Neural progenitor cell (in vitro differentiated cells): ENCODE data around the gene CUEDC2. TPM values are rescaled to one million over a fixed set of nuclear protein-coding genes. Genes with fewer than 3 reads are reported as not detected.
A peak's percentile ranks its signal among the peaks of the same experiment; 100 is the strongest.

Experiments
- DNase-seq: peaks from one replicate; pipeline ENCODE4 v3.0.0-alpha.2; 2016; ENCODE audit warnings: low spot score
- H2AFZ ChIP-seq: fragments of 200-600 bp; sonication (generic); replicated peaks from 2 replicates; pipeline ENCODE4 v1.6.1; 2016; ENCODE audit warnings: antibody characterized with exemption
- H3F3A ChIP-seq: fragments of 200-600 bp; sonication (generic); 2 replicates; pipeline ENCODE4 v1.6.1; 2016; ENCODE audit warnings: antibody characterized with exemption, low read depth
- H3K27ac ChIP-seq: fragments of 200-600 bp; sonication (generic); 2 replicates; pipeline ENCODE4 v1.5.1; 2016; ENCODE audit warnings: mild to moderate bottlenecking
- H3K27me3 ChIP-seq: fragments of 200-600 bp; sonication (generic); 2 replicates; pipeline ENCODE4 v1.6.1; 2016; ENCODE audit warnings: mild to moderate bottlenecking, moderate library complexity
- H3K36me3 ChIP-seq: fragments of 200-600 bp; sonication (generic); 2 replicates; pipeline ENCODE4 v1.5.1; 2016
- H3K4me1 ChIP-seq: fragments of 200-600 bp; sonication (generic); 2 replicates; pipeline ENCODE4 v1.6.1; 2016; ENCODE audit warnings: mixed run types
- H3K4me2 ChIP-seq: fragments of 200-600 bp; sonication (generic); 2 replicates; pipeline ENCODE4 v1.6.1; 2016
- H3K4me3 ChIP-seq: fragments of 200-600 bp; sonication (generic); 2 replicates; pipeline ENCODE4 v1.5.1; 2016
- H3K79me2 ChIP-seq: fragments of 200-600 bp; sonication (generic); 2 replicates; pipeline ENCODE4 v1.6.1; 2016; ENCODE audit warnings: low read depth
- H3K9ac ChIP-seq: fragments of 200-600 bp; sonication (generic); 2 replicates; pipeline ENCODE4 v1.6.1; 2016
- H3K9me3 ChIP-seq: fragments of 200-600 bp; sonication (generic); 2 replicates; pipeline ENCODE4 v1.5.1; 2016; ENCODE audit warnings: low read depth
- H4K20me1 ChIP-seq: fragments of 200-600 bp; sonication (generic); 2 replicates; pipeline ENCODE4 v1.6.1; 2016; ENCODE audit warnings: low read depth
- H3K27ac Mint-ChIP-seq: 3 replicates; pipeline ENCODE4 v1.8.0; 2021; ENCODE audit warnings: mixed read lengths
- H3K27me3 Mint-ChIP-seq: 2 replicates; pipeline ENCODE4 v1.8.0; 2022; ENCODE audit warnings: low read depth, mild to moderate bottlenecking, inconsistent platforms, moderate library complexity, mixed read lengths; ENCODE audit not compliant: insufficient read depth
- H3K36me3 Mint-ChIP-seq: 3 replicates; pipeline ENCODE4 v1.8.0; 2021; ENCODE audit warnings: mixed read lengths
- H3K4me1 Mint-ChIP-seq: 3 replicates; pipeline ENCODE4 v1.8.0; 2021; ENCODE audit warnings: mixed read lengths
- H3K4me3 Mint-ChIP-seq: 3 replicates; pipeline ENCODE4 v1.8.0; 2021; ENCODE audit warnings: mild to moderate bottlenecking, moderate library complexity, mixed read lengths
- H3K9me3 Mint-ChIP-seq: 3 replicates; pipeline ENCODE4 v1.8.0; 2020; ENCODE audit warnings: mixed read lengths
- EZH2 ChIP-seq: fragments of 200-600 bp; sonication (generic); IDR thresholded peaks from 2 replicates; pipeline ENCODE4 v1.6.1; 2017; ENCODE audit warnings: antibody characterized with exemption, mild to moderate bottlenecking, moderate library complexity
- EZH2phosphoT487 ChIP-seq: fragments of 200-600 bp; sonication (generic); IDR thresholded peaks from 2 replicates; pipeline ENCODE4 v1.6.1; 2017; ENCODE audit warnings: antibody characterized with exemption
- total RNA-seq: library from RNA; depleted of rRNA; stranded (reverse); fragments of >200 nt; gene quantifications from 2 replicates; pipeline ENCODE4 v1.2.3, GENCODE V29; 2015; ENCODE audit warnings: low replicate concordance
- TF ChIP-seq, protein P1 (sequence below): fragments of 200-600 bp; sonication (generic); IDR thresholded peaks from 2 replicates; pipeline ENCODE4 v1.5.1; 2017; ENCODE audit warnings: antibody characterized with exemption, mild to moderate bottlenecking

The CUEDC2 gene
- total RNA-seq, 1 donor from 2014 or later: 64.0 TPM

DNA sequence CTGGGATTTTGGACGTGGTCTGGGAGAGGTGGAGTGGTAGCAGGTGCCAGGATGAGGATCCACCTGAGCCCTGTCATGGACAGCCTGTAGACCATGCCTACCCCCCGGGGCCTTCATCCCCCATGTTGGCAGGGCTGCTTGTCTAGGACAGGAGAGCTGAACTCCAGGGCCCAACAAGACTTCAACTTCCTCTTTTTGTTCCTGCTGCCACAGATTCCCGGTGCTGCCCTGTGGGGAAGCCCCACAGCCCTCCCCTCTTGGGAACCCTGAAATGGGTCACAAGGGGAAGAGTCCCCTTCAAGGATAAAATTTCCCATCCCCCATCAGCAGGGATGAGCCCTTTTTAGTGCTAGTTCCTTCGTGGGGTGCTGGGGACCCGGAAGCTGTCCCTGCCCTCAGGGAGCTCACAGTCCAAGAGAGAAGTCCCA lies 1.3 kb upstream of the CUEDC2 start:
- Histone ChIP-seq H3K9me3 (no peaks in the 10 kb centered on the region), H3K27ac (no peak overlapping the region), H3K4me1 (peaks cover 14% of the 10 kb centered on the region), H2AFZ (no peak overlapping the region), H3K36me3 (no peaks in the 10 kb centered on the region), H4K20me1 (no peaks in the 10 kb centered on the region), H3K4me3 (no peak overlapping the region), H3K79me2 (peaks cover 13% of the 10 kb centered on the region), H3F3A (peaks cover 17% of the 10 kb centered on the region), H3K9ac (no peak overlapping the region), H3K4me2 (no peak overlapping the region), H3K27me3 (peaks cover 41% of the 10 kb centered on the region)
- Mint-ChIP-seq H3K4me1 (peaks cover 31% of the 10 kb centered on the region), H3K27me3 (peaks cover 3% of the 10 kb centered on the region), H3K9me3 (no peaks in the 10 kb centered on the region), H3K27ac (no peak overlapping the region), H3K36me3 (no peaks in the 10 kb centered on the region), H3K4me3 (peak overlapping the region; percentile 96)
- DNase-seq: no peak
- TF ChIP-seq EZH2phosphoT487 (no peak), EZH2 (no peak)
- TF ChIP-seq, protein P1, sequence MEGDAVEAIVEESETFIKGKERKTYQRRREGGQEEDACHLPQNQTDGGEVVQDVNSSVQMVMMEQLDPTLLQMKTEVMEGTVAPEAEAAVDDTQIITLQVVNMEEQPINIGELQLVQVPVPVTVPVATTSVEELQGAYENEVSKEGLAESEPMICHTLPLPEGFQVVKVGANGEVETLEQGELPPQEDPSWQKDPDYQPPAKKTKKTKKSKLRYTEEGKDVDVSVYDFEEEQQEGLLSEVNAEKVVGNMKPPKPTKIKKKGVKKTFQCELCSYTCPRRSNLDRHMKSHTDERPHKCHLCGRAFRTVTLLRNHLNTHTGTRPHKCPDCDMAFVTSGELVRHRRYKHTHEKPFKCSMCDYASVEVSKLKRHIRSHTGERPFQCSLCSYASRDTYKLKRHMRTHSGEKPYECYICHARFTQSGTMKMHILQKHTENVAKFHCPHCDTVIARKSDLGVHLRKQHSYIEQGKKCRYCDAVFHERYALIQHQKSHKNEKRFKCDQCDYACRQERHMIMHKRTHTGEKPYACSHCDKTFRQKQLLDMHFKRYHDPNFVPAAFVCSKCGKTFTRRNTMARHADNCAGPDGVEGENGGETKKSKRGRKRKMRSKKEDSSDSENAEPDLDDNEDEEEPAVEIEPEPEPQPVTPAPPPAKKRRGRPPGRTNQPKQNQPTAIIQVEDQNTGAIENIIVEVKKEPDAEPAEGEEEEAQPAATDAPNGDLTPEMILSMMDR: no peak

DNA sequence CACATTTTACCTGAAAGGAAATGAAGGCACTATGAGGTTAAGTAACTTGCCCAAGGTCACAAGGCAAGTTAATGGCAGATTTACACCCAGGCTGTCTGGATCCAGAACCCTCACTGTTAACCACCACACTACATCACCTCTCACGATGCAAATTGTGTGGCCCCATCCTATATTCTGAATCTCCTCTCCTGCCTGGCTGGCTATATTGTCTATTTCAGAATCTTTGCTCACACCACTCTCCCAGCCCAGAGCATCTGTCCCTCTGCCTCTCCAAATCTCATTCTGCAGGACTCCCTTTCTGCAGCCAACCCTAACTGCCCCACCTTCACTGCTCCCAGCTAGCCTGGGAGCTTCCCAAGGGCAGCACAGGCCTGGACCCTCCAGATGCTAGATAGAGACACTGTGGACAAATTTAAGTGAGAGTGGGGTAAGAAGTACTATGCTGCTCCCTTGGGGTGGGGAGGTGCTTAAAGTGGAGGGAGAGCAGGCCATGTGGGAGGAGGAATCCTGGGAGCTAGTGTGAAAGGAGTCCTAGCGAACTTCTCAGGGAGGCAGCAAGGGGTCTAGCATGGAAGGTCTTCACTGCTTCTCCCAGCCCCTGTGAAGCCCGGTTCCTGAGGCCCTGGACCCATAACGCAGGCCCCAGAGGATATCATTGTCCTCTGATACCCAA lies 786 bp downstream of the CUEDC2 start:
- TF ChIP-seq EZH2 (no peak), EZH2phosphoT487 (no peak)
- TF ChIP-seq, protein P1: no peak
- peaks cover 4% of the 10 kb centered on the region for H3K27me3 Mint-ChIP-seq
- Histone ChIP-seq H3K27ac (no peak overlapping the region), H2AFZ (peak overlapping the region; percentile 63), H3K9me3 (no peaks in the 10 kb centered on the region), H3K4me3 (peak overlapping the region; percentile 67), H3K79me2 (peaks cover 13% of the 10 kb centered on the region), H4K20me1 (no peaks in the 10 kb centered on the region), H3K4me2 (peak overlapping the region; percentile 88), H3K36me3 (no peaks in the 10 kb centered on the region), H3K27me3 (peaks cover 39% of the 10 kb centered on the region), H3F3A (peaks cover 17% of the 10 kb centered on the region), H3K4me1 (peaks cover 14% of the 10 kb centered on the region), H3K9ac (peak overlapping the region; percentile 74)
- H3K4me1 Mint-ChIP-seq: peaks cover 28% of the 10 kb centered on the region
- peak overlapping the region; percentile 34 for H3K27ac Mint-ChIP-seq
- no peaks in the 10 kb centered on the region for H3K36me3 Mint-ChIP-seq
- H3K4me3 Mint-ChIP-seq: peak overlapping the region; percentile 96
- H3K9me3 Mint-ChIP-seq: no peaks in the 10 kb centered on the region
- DNase-seq: no peak

DNA sequence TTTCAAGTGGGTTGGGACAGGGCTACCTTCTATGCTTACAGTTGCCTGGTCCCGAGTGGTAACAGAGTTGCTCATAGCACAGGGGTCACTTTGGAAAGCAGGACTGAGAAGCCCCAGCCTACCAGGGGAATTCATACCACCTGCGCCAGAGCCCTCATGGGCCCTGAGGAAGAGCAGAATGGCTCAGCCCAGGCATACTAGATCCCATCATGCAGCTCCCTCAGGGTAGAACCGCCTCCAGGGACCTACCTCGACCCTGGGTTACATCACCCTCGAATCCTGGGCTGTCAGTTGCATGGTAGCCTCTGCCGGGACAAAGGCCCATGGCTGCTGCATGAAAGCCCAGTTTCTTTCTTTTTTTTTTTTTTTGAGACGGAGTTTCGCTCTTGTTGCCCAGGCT lies 2.9 kb downstream of the CUEDC2 start:
- no peak overlapping the region for H3K9ac ChIP-seq
- H4K20me1 ChIP-seq: peaks cover 3% of the 10 kb centered on the region
- peaks cover 4% of the 10 kb centered on the region for H3K4me1 ChIP-seq
- no peaks in the 10 kb centered on the region for H3K9me3 ChIP-seq
- no peak overlapping the region for H2AFZ ChIP-seq
- TF ChIP-seq, protein P1: no peak
- TF ChIP-seq EZH2 (no peak), EZH2phosphoT487 (no peak)
- H3K4me2 ChIP-seq: no peak overlapping the region
- peaks cover 7% of the 10 kb centered on the region for H3K27me3 Mint-ChIP-seq
- no peaks in the 10 kb centered on the region for H3K36me3 ChIP-seq
- H3K27ac Mint-ChIP-seq: no peak overlapping the region
- H3K4me3 ChIP-seq: no peak overlapping the region
- peaks cover 17% of the 10 kb centered on the region for H3K4me1 Mint-ChIP-seq
- no peak overlapping the region for H3K27ac ChIP-seq
- peaks cover under 1% of the 10 kb centered on the region for H3K36me3 Mint-ChIP-seq
- H3K27me3 ChIP-seq: peaks cover 18% of the 10 kb centered on the region
- no peak overlapping the region for H3K4me3 Mint-ChIP-seq
- H3K9me3 Mint-ChIP-seq: no peaks in the 10 kb centered on the region
- H3K79me2 ChIP-seq: peaks cover 13% of the 10 kb centered on the region
- DNase-seq: no peak
- H3F3A ChIP-seq: peaks cover 8% of the 10 kb centered on the region
